ENCODE data around the gene MS4A2. TPM values are rescaled to one million over a fixed set of nuclear protein-coding genes. Genes with fewer than 3 reads are reported as not detected.

The MS4A2 gene
- total RNA-seq, 1 donor from 2014 or later = not detected

GRCh38 chr11:60085909-60086308, 2.6 kb upstream of the MS4A2 start:
- Mint-ChIP-seq H3K4me3 (no peak overlapping the region), H3K27ac (no peak overlapping the region), H3K4me1 (no peaks in the 10 kb centered on the region), H3K9me3 (peaks cover 2% of the 10 kb centered on the region), H3K36me3 (ENCODE audit: low read depth) (no peaks in the 10 kb centered on the region), H3K27me3 (peaks cover 18% of the 10 kb centered on the region)
- intact Hi-C loops (cut with micrococcal nuclease) = no loop called here
- DNase-seq (no peak), ATAC-seq (ENCODE audit: low read depth) (no peak)
- no peak for TF ChIP-seq CTCF (IDR thresholded peaks at IDR 0.05)
- ChIA-PET CTCF (no interaction called here), POLR2A (no interaction called here)

DNA sequence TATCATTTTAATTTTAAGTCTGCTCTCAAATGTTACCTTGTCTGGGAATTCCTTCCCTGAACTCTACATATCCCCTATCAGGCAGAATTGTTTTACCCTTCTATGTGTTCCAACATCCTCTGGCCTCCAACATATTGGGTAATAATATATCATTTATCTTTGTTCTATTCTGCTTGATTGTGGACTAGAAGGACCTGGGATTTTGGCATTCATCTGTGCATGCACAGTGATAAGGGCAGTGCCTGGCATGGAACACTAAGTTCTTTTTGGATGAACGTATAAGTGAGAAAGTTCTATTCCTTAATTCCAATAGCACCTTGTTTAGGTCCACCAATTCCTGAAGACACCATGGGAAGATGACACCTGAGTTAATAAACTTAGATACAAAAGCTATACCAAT, 1.2 kb upstream of the MS4A2 start:
- Mint-ChIP-seq H3K36me3 (ENCODE audit: low read depth) (no peaks in the 10 kb centered on the region), H3K9me3 (peaks cover 2% of the 10 kb centered on the region), H3K4me1 (no peaks in the 10 kb centered on the region), H3K27me3 (peaks cover 20% of the 10 kb centered on the region), H3K27ac (no peak overlapping the region), H3K4me3 (no peak overlapping the region)
- CTCF ChIA-PET = no interaction called here
- intact Hi-C loops (cut with micrococcal nuclease) = no loop called here
- no peak for ATAC-seq (ENCODE audit: low read depth)
- no peak for TF ChIP-seq CTCF (IDR thresholded peaks at IDR 0.05)
- POLR2A ChIA-PET = no interaction called here
- no peak for DNase-seq

GRCh38 chr11:60095477-60096120, 7.1 kb downstream of the MS4A2 start:
- H3K36me3 Mint-ChIP-seq (ENCODE audit: low read depth) = no peaks in the 10 kb centered on the region
- ChIA-PET CTCF (no interaction called here), POLR2A (no interaction called here)
- H3K27ac Mint-ChIP-seq = no peak overlapping the region
- no peak for TF ChIP-seq CTCF (IDR thresholded peaks at IDR 0.05)
- no peaks in the 10 kb centered on the region for H3K9me3 Mint-ChIP-seq
- no peak for ATAC-seq (ENCODE audit: low read depth)
- no peak overlapping the region for H3K4me3 Mint-ChIP-seq
- intact Hi-C loops (cut with micrococcal nuclease) = no loop called here
- peaks cover 2% of the 10 kb centered on the region for H3K27me3 Mint-ChIP-seq
- DNase-seq = no peak
- H3K4me1 Mint-ChIP-seq = peaks cover 3% of the 10 kb centered on the region

GRCh38 chr11:60097189-60097588, 8.7 kb downstream of the MS4A2 start:
- no peak overlapping the region for H3K27ac Mint-ChIP-seq
- no peak for ATAC-seq (ENCODE audit: low read depth)
- H3K27me3 Mint-ChIP-seq = no peaks in the 10 kb centered on the region
- intact Hi-C loops (cut with micrococcal nuclease) = no loop called here
- no peak for TF ChIP-seq CTCF (IDR thresholded peaks at IDR 0.05)
- H3K9me3 Mint-ChIP-seq = no peaks in the 10 kb centered on the region
- H3K36me3 Mint-ChIP-seq (ENCODE audit: low read depth) = no peaks in the 10 kb centered on the region
- POLR2A ChIA-PET = no interaction called here
- no peak for DNase-seq
- H3K4me1 Mint-ChIP-seq = peaks cover 14% of the 10 kb centered on the region
- no peak overlapping the region for H3K4me3 Mint-ChIP-seq
- CTCF ChIA-PET = no interaction called here

GRCh38 chr11:60098508-60098907, 10.0 kb downstream of the MS4A2 start:
- CTCF ChIA-PET = no interaction called here
- DNase-seq (no peak), ATAC-seq (ENCODE audit: low read depth) (no peak)
- Mint-ChIP-seq H3K27me3 (no peaks in the 10 kb centered on the region), H3K4me3 (no peak overlapping the region), H3K27ac (no peak overlapping the region), H3K9me3 (no peaks in the 10 kb centered on the region), H3K36me3 (ENCODE audit: low read depth) (no peaks in the 10 kb centered on the region), H3K4me1 (peaks cover 14% of the 10 kb centered on the region)
- POLR2A ChIA-PET = no interaction called here
- no peak for TF ChIP-seq CTCF (IDR thresholded peaks at IDR 0.05)
- intact Hi-C loops (cut with micrococcal nuclease) = no loop called here
